SK-N-SH treated with all-trans-retinoic acid at 6 μM for 48 hours (cell line): ENCODE results near the gene RERE.

Experiments used
- ARNTL ChIP-seq: fragments of 450-650 bp; formaldehyde crosslinking; IDR thresholded peaks from 2 replicates; pipeline ENCODE4 v1.5.0; 2020; ENCODE audit warnings: low read depth, mild to moderate bottlenecking, moderate library complexity, borderline replicate concordance
- CSDC2 ChIP-seq: fragments of 250-450 bp; sonication (Bioruptor Pico); IDR thresholded peaks from 2 replicates; pipeline ENCODE4 v1.5.0; 2020; ENCODE audit warnings: mild to moderate bottlenecking, moderate library complexity
- ISL1 ChIP-seq: fragments of 250-450 bp; sonication (Bioruptor Pico); IDR thresholded peaks from 2 replicates; pipeline ENCODE4 v2.1.2; 2022; ENCODE audit warnings: mild to moderate bottlenecking, moderate library complexity
- OSR1 ChIP-seq: fragments of 250-450 bp; sonication (Bioruptor Pico); IDR thresholded peaks from 2 replicates; pipeline ENCODE4 v1.8.0; 2022; ENCODE audit warnings: moderate library complexity, mild to moderate bottlenecking, inconsistent platforms
- TCF4 ChIP-seq: fragments of 250-450 bp; sonication (Bioruptor Pico); IDR thresholded peaks from 2 replicates; pipeline ENCODE4 v1.8.0; 2021; ENCODE audit warnings: mild to moderate bottlenecking, moderate library complexity, borderline replicate concordance
- ZC3H10 ChIP-seq: fragments of 250-450 bp; sonication (Bioruptor Pico); IDR thresholded peaks from 2 replicates; pipeline ENCODE4 v1.5.1; 2021; ENCODE audit warnings: mild to moderate bottlenecking, moderate library complexity
- ZFP30 ChIP-seq: fragments of 450-650 bp; formaldehyde crosslinking; IDR thresholded peaks from 2 replicates; pipeline ENCODE4 v1.5.0; 2022; ENCODE audit warnings: mild to moderate bottlenecking, moderate library complexity
- ZNF8 ChIP-seq: fragments of 450-650 bp; formaldehyde crosslinking; IDR thresholded peaks from 2 replicates; pipeline ENCODE4 v1.5.0; 2020; ENCODE audit warnings: mild to moderate bottlenecking, moderate library complexity
- TF ChIP-seq, protein P1 (sequence below): fragments of 250-450 bp; sonication (Bioruptor Pico); IDR thresholded peaks from 2 replicates; pipeline ENCODE4 v1.8.0; 2020; ENCODE audit warnings: mild to moderate bottlenecking, moderate library complexity, borderline replicate concordance
- TF ChIP-seq, protein P2 (sequence below): fragments of 250-450 bp; sonication (Bioruptor Pico); IDR thresholded peaks from 2 replicates; pipeline ENCODE4 v1.5.1; 2021; ENCODE audit warnings: mild to moderate bottlenecking, moderate library complexity
- TF ChIP-seq, protein P3 (sequence below): fragments of 250-450 bp; sonication (Bioruptor Pico); IDR thresholded peaks from 2 replicates; pipeline ENCODE4 v1.5.1; 2020; ENCODE audit warnings: low read depth, mild to moderate bottlenecking, moderate library complexity
- TF ChIP-seq, protein P4 (sequence below): fragments of 250-450 bp; sonication (Bioruptor Pico); IDR thresholded peaks from 2 replicates; pipeline ENCODE4 v1.5.0; 2020; ENCODE audit warnings: mild to moderate bottlenecking, moderate library complexity

DNA sequence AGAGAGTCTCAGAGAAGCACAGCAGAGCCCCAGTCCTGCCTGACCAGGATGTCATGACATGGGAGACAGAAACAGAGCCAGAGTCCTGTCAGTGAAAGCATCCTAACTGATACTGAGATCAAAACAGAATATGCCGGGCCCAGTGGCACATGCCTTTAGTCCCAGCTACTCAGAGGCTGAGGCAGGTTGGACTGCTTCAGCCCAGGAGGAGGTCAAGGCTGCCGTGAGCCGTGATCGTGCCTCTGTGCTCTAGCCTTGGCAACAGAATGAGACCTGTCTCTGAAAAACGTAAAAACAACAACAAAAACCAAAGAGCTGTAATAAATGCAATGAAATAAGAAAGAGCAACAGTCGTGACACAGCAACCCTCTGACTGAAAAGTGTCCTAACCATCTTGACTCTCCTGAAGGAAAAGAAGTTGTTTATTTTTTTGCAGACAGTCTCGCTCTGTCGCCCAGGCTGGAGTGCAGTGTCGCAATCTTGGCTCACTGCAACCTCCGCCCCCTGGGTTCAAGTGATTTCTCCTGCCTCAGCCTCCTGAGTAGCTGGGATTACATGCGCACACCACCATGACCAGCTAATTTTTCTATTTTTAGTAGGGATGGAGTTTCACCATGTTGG, 310.3 kb downstream of the RERE start:
- TF ChIP-seq ZFP30 (no peak), ARNTL (CRISPR knock-in tag) (no peak), TCF4 (CRISPR knock-in tag) (no peak), CSDC2 (CRISPR knock-in tag) (no peak), ZC3H10 (CRISPR knock-in tag) (no peak), OSR1 (CRISPR knock-in tag) (no peak), ZNF8 (CRISPR knock-in tag) (no peak), ISL1 (CRISPR knock-in tag) (no peak)
- TF ChIP-seq, protein P1, sequence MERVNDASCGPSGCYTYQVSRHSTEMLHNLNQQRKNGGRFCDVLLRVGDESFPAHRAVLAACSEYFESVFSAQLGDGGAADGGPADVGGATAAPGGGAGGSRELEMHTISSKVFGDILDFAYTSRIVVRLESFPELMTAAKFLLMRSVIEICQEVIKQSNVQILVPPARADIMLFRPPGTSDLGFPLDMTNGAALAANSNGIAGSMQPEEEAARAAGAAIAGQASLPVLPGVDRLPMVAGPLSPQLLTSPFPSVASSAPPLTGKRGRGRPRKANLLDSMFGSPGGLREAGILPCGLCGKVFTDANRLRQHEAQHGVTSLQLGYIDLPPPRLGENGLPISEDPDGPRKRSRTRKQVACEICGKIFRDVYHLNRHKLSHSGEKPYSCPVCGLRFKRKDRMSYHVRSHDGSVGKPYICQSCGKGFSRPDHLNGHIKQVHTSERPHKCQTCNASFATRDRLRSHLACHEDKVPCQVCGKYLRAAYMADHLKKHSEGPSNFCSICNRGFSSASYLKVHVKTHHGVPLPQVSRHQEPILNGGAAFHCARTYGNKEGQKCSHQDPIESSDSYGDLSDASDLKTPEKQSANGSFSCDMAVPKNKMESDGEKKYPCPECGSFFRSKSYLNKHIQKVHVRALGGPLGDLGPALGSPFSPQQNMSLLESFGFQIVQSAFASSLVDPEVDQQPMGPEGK (CRISPR knock-in tag), result no peak
- TF ChIP-seq, protein P2, sequence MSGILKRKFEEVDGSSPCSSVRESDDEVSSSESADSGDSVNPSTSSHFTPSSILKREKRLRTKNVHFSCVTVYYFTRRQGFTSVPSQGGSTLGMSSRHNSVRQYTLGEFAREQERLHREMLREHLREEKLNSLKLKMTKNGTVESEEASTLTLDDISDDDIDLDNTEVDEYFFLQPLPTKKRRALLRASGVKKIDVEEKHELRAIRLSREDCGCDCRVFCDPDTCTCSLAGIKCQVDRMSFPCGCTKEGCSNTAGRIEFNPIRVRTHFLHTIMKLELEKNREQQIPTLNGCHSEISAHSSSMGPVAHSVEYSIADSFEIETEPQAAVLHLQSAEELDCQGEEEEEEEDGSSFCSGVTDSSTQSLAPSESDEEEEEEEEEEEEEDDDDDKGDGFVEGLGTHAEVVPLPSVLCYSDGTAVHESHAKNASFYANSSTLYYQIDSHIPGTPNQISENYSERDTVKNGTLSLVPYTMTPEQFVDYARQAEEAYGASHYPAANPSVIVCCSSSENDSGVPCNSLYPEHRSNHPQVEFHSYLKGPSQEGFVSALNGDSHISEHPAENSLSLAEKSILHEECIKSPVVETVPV (CRISPR knock-in tag), result no peak
- TF ChIP-seq, protein P3, sequence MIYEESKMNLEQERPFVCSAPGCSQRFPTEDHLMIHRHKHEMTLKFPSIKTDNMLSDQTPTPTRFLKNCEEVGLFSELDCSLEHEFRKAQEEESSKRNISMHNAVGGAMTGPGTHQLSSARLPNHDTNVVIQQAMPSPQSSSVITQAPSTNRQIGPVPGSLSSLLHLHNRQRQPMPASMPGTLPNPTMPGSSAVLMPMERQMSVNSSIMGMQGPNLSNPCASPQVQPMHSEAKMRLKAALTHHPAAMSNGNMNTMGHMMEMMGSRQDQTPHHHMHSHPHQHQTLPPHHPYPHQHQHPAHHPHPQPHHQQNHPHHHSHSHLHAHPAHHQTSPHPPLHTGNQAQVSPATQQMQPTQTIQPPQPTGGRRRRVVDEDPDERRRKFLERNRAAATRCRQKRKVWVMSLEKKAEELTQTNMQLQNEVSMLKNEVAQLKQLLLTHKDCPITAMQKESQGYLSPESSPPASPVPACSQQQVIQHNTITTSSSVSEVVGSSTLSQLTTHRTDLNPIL, result no peak
- TF ChIP-seq, protein P4, sequence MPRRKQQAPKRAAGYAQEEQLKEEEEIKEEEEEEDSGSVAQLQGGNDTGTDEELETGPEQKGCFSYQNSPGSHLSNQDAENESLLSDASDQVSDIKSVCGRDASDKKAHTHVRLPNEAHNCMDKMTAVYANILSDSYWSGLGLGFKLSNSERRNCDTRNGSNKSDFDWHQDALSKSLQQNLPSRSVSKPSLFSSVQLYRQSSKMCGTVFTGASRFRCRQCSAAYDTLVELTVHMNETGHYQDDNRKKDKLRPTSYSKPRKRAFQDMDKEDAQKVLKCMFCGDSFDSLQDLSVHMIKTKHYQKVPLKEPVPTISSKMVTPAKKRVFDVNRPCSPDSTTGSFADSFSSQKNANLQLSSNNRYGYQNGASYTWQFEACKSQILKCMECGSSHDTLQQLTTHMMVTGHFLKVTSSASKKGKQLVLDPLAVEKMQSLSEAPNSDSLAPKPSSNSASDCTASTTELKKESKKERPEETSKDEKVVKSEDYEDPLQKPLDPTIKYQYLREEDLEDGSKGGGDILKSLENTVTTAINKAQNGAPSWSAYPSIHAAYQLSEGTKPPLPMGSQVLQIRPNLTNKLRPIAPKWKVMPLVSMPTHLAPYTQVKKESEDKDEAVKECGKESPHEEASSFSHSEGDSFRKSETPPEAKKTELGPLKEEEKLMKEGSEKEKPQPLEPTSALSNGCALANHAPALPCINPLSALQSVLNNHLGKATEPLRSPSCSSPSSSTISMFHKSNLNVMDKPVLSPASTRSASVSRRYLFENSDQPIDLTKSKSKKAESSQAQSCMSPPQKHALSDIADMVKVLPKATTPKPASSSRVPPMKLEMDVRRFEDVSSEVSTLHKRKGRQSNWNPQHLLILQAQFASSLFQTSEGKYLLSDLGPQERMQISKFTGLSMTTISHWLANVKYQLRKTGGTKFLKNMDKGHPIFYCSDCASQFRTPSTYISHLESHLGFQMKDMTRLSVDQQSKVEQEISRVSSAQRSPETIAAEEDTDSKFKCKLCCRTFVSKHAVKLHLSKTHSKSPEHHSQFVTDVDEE (CRISPR knock-in tag), result no peak
